CD4-positive, alpha-beta T cell treated with Interleukin-17A for 1 hour (primary cell): ENCODE results near the gene ADAMTS5.

ENCODE experiments used
- DNase-seq: peaks from one replicate; pipeline ENCODE4 v3.0.0-alpha.2; 2020

Gene ADAMTS5

GRCh38 chr21:26967062-26967913 is at the start of gene ADAMTS5:
TSS of gene ADAMTS5 (minus strand) at chr21:26967088. CDS start at chr21:26966391, 697 bp downstream.
- DNase-seq, result no peak

- no peak for DNase-seq
These were observed 34.6 kb upstream of the ADAMTS5 start for GRCh38 chr21:27001526-27001925.

DNA sequence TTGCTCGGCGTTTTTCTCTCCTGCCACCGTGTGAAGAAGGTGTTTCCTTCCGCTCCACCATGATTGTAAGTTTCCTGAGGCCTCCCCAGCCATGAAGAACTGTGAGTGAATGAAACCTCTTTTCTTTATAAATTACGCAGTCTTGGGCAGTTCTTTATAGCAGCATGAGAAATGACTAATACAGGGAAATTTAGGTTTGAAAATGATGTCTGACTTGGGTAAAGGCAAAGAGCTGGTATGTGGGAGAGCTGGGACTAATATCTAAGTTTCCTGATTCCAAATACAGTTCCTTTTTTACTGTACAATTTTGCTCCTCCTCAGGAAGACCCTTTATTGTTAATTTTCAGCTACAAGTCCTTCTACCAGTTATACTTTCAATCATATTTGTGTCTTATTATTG is 16.7 kb upstream of the ADAMTS5 start:
- no peak for DNase-seq

DNA sequence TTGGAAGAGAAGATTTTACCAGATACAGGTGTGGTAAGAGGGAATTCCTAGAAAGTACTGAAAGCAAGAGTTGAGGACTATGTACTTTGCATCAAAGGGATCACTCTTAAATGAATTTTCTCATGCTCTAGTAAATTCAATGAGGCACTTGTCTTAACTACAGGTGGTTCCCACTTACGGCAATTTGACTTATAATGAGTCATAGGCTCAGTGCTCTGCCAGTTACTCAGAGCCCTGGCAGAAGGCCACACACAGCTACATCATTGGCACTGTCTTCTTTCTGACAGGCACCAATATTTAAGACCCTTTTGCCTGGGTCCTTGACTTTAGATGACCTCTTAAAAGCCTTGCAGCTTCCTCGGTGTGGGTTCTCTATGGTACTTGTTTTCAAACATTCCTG is 15.9 kb upstream of the ADAMTS5 start:
- DNase-seq, result no peak

- no peak for DNase-seq
These were observed 10.9 kb upstream of the ADAMTS5 start for GRCh38 chr21:26977746-26978145.

DNA sequence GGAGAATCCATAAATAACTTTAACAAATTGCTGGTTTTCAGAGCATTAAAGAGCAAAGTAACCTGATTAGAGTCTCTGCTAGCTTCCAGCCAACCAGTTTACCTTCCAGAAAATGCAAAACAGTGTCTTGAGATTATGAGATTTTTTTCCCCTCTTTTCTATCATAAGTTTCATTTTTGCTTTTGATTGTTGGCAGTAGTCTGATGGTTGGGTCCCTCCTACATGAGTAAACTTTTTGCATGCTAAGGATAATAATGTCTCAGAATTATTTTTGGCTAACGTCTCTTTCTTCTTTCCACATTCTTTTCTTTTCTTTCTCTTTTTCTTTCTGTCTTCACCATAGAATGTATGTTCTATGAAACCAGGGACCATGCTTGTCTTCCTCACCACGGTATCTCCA is 6.3 kb upstream of the ADAMTS5 start:
- DNase-seq, result no peak

- DNase-seq, result peak; percentile 1
These were observed 5.3 kb upstream of the ADAMTS5 start for GRCh38 chr21:26972192-26972591.

- DNase-seq, result no peak
These were observed 3.3 kb upstream of the ADAMTS5 start for GRCh38 chr21:26969971-26970725.

GRCh38 chr21:26966649-26967061 is 233 bp downstream of the ADAMTS5 start:
- no peak for DNase-seq

DNA sequence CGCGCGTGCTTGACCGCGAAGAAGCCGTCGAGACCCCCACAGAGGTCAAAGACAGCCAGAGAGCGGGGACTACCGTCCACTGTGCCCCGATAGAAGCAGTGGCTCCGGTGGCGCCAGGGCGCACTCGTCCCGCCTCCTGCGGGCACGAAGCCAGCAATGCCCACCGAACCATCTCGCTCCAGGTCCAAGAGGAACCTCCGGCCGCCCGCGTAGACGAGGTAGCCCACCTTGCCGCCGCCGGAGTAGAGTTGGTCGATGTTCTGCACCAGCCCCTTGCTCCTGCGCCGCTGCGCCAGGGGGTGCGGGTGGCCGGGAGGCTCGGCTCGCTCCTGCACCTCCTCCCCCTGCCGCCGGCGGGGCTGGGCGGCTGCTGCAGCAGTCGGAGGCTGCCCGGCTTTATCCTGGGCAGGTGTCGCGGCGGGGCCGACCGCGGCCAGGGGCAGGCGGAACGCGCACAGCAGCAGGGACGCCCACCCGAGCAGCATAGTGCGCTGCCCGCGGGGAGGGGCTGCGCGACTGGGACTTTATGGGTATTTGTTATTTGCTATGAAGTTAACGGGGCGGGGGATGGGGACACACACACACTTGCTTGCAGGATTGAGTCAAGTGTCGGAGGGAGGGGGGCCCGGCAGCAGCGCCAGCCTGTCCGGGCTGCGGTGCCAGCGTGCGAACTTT is 844 bp downstream of the ADAMTS5 start:
- no peak for DNase-seq

DNA sequence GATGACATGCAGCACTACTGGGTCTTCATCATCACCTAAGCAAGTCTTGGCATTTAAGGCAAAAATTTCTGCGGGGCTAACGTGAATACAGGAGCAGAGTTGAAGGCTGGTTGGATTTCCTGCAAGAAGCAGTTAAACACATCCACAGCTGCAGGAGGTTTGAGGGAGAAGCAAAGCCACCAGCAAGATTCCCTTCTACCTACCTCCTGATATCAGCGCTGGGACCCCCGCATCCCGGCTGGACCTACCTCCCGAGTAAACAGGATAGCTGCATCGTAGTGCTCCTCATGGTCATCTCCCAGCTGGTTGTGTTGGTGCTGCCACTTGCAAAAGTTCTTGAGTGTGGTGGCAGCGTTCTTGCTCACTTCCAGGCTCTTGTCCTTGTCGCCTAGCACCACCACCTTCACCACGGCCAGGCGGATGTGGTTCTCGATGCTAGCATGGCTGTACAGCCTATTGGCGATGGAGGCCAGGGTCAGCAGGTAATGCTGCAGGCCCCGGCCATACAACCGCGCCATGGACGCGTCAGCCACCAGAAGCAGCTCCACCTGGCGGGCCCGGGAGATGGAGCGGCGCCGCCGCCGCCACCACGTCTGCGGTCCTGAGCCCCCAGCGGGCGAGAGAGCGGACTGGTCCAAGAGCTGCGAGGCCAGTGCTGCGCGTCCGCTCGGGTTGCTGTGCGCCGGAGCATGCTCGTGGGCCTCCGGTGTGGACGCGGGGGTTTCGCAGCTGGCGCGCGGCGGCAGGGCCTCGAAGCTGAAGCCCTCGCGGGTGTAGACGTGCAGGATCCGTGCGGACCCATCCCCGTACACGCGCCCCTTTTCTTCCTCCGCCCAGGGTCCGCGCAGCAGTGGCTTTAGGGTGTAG is 1.6 kb downstream of the ADAMTS5 start:
- no peak for DNase-seq

DNA sequence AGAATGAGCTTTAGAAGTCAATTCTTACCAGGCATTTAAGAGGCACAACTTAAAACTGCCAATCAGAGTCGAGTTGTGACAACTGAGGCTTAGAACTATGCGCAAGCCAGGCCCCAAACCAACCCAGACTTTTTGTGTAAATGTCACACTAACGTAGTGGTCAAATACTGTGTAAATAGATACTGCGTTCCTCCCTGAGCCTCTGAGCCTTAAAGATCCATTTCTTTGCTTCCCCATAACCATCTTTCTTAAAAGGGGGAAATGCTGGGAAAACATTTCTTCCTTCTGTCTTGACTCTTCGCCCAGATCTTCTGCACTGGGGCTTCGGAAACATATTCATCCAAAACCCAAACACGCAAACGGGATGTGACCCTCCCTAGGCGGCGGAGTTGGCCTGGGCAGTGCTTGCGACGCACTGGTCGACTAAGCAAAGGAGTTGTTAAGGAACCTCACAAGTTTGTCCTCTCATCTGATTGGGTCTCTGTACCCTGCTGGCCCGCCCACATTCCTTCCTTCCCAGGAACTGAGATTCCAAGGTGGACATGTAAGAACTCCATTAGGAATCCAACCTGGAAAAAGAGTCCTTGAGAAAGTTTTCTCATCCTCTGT is 2.6 kb downstream of the ADAMTS5 start:
- DNase-seq, result no peak

DNA sequence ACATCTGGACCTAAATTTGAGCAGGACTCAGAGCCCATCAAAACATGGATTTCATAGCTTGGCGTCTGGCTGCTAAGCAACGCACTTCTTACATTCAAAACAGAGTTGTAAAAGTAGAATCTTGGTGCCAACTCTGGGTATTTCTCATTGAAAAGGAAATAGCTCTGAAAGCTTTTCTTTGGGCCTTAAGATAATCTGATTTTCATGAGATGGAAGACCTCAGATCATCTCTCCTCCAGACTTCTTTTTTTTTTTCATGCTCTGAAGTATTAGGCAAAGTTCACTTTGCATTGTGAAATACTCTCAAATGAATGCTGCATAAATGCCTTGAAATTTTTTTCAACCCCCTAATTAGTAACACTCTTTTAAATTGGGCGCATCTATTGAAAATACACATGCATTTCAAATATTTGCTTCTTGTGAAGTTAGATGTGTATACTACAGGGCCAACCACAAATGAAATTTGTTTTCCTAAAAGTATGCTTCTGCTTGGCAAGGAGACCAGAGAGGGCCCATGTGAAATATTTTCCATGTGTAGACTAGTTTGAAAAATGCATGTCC is 4.2 kb downstream of the ADAMTS5 start:
- DNase-seq, result no peak

DNA sequence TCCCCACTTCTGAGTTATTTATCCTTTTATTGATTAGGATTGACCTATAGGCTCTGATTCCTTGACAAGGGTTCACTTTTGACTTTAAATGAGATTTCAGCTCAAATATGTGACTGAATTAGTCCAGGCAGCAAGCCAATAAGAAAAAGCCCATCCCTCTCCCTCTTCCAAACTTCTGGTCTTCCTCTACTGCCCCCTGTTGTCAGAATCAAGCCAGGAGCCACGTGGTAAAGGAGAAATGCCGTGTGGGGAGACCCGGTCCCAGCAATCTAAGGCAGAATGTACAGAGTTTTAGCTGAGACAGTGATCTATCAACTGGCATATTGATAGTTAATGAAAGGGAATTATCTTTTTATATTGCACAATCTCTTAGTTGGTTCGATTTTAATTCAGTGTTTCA is 5.2 kb downstream of the ADAMTS5 start:
- no peak for DNase-seq

DNA sequence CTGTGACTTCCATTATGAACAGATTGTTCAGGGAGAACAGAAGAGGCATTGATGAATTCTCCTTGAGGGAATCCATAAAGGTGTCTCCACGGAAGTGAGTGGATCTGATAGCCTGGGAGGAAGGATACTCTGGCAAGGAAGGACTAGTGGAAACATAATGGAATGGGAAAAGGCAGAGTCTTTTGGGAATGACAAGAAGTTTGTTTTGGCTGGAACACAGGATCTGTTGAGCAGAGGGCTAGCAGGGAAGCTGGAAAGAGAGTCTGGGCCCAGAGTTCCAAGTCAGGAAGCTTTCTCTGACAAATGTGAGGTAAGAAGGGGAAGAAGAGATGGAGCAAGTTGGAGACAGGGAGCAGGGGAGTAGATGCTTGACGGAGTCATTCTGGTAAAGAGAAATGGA is 8.1 kb downstream of the ADAMTS5 start:
- DNase-seq, result no peak

GRCh38 chr21:26956813-26957212 is 10.1 kb downstream of the ADAMTS5 start:
- DNase-seq, result no peak

DNA sequence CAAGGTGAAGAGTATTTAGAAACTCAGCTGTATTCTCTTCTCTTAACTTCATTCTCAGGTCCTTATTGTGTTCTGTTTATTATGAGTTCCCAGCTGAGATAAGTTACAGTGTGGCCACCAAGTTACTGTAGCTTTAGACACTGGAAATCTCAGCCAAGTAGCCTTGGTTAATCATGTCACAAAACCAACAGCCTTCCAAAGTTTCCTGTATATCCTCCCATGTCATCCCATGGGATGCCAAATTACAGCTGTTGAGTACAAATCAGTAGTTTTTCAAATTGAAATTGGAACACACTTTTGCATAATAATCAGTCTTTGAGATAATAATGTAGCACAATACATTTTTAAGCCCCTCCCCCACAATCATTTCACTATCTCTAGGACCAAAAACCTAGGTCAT is 10.7 kb downstream of the ADAMTS5 start:
- no peak for DNase-seq

DNA sequence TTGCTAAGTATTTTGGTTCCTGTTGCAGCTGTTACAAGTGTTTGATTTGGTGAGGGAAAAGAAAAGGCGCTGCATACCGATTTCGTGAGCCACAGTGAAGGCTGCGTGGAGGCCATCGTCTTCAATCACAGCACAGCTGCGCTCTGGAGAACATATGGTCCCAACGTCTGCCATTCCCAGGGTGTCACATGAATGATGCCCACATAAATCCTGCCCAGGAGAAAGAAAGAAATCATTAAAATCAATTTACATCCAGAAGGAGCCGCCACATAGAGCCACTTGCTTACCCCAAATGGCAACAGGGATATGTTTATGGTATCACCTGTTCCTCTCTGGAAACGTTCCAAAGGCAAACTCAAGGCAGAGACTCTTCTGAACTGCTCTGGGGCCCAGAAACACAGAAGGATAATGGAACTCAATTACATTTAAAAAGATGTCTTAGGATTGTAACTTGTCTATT is 12.2 kb downstream of the ADAMTS5 start:
- DNase-seq, result no peak

- DNase-seq, result no peak
These were observed 14.4 kb downstream of the ADAMTS5 start for GRCh38 chr21:26952374-26953066.

DNA sequence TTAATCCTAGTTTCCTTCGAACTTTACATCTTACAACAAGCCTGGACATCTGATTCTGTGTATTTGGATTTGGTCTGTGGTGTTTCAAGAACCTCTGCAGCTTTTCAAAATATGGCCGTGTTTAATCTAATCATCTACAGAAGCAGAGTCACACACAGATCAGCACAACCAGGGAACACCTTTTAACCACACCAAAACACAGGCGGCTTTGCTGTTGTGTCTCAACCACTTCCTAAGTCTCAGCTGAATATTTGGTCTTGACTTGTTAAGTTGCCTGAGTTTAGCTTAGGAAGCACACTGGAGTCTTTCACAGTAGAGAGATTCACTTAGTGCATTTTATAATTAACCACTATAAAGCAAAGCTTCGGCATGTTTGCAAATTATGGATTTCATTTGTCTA is 17.1 kb downstream of the ADAMTS5 start:
- DNase-seq, result no peak

DNA sequence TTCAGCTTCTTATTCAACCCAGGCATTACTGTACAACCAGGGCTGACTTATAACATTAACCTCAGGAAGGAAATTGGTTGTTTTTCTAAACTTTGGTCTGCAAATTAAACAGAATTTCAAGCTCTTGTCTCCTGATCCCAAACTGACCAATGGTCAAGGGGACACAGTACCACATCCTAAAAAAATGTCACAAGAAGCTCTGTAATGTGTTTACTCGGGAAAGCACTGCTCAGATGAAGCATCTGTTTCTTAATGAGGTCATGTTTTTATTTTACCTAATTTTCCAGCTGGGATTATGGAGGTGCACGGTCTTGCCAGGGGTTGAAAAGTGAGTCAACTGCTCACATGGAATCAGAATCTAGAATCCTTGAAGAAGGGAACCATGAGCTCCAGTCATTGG is 18.7 kb downstream of the ADAMTS5 start:
- no peak for DNase-seq
